IPS-18a (cell line): Measurements from ENCODE around the gene SLC24A1.

Source experiments
- H3K27ac ChIP-seq: one replicate; pipeline ENCODE4 v1.5.1; 2013; ENCODE audit warnings: low read length
- H3K27me3 ChIP-seq: one replicate; pipeline ENCODE4 v1.6.1; 2013; ENCODE audit warnings: mild to moderate bottlenecking, low read length; ENCODE audit not compliant: control insufficient read depth, insufficient read depth
- H3K36me3 ChIP-seq: one replicate; pipeline ENCODE4 v1.6.1; 2013; ENCODE audit warnings: low read depth, low read length; ENCODE audit not compliant: control insufficient read depth
- H3K4me1 ChIP-seq: one replicate; pipeline ENCODE4 v1.6.1; 2013; ENCODE audit warnings: low read depth, low read length; ENCODE audit not compliant: control insufficient read depth
- H3K4me3 ChIP-seq: one replicate; pipeline ENCODE4 v1.5.1; 2013; ENCODE audit warnings: low read length
- H3K9ac ChIP-seq: one replicate; pipeline ENCODE4 v1.6.1; 2013; ENCODE audit warnings: mild to moderate bottlenecking, low read length, moderate library complexity
- H3K9me3 ChIP-seq: one replicate; pipeline ENCODE4 v1.6.1; 2013; ENCODE audit warnings: low read depth, low read length; ENCODE audit not compliant: control insufficient read depth

Gene SLC24A1

GRCh38 chr15:65641768-65642475 lies 20.2 kb downstream of the SLC24A1 start:
- Histone ChIP-seq H3K9ac (no peak overlapping the region), H3K27ac (no peak overlapping the region), H3K4me3 (no peak overlapping the region), H3K27me3 (no peaks in the 10 kb centered on the region), H3K4me1 (peaks cover 3% of the 10 kb centered on the region), H3K36me3 (no peaks in the 10 kb centered on the region), H3K9me3 (no peaks in the 10 kb centered on the region)

GRCh38 chr15:65642594-65642993 lies 20.9 kb downstream of the SLC24A1 start:
- Histone ChIP-seq H3K9me3 (no peaks in the 10 kb centered on the region), H3K27me3 (no peaks in the 10 kb centered on the region), H3K4me3 (no peak overlapping the region), H3K36me3 (no peaks in the 10 kb centered on the region), H3K27ac (no peak overlapping the region), H3K9ac (no peak overlapping the region), H3K4me1 (peaks cover 3% of the 10 kb centered on the region)

- Histone ChIP-seq H3K4me1 (no peaks in the 10 kb centered on the region), H3K4me3 (no peak overlapping the region), H3K36me3 (no peaks in the 10 kb centered on the region), H3K9ac (no peak overlapping the region), H3K27me3 (no peaks in the 10 kb centered on the region), H3K27ac (no peak overlapping the region), H3K9me3 (no peaks in the 10 kb centered on the region)
Measured at GRCh38 chr15:65644282-65644681, 22.5 kb downstream of the SLC24A1 start.

GRCh38 chr15:65645392-65645791 lies 23.7 kb downstream of the SLC24A1 start:
- H3K36me3 ChIP-seq = no peaks in the 10 kb centered on the region
- no peaks in the 10 kb centered on the region for H3K9me3 ChIP-seq
- H3K27ac ChIP-seq = no peak overlapping the region
- H3K4me3 ChIP-seq = no peak overlapping the region
- H3K9ac ChIP-seq = no peak overlapping the region
- H3K27me3 ChIP-seq = no peaks in the 10 kb centered on the region
- no peaks in the 10 kb centered on the region for H3K4me1 ChIP-seq

- H3K27me3 ChIP-seq = no peaks in the 10 kb centered on the region
- no peaks in the 10 kb centered on the region for H3K4me1 ChIP-seq
- H3K36me3 ChIP-seq = no peaks in the 10 kb centered on the region
- H3K4me3 ChIP-seq = no peak overlapping the region
- no peaks in the 10 kb centered on the region for H3K9me3 ChIP-seq
- no peak overlapping the region for H3K9ac ChIP-seq
- H3K27ac ChIP-seq = no peak overlapping the region
Measured at GRCh38 chr15:65646486-65646885, 24.7 kb downstream of the SLC24A1 start.

GRCh38 chr15:65650312-65651041 lies 28.7 kb downstream of the SLC24A1 start:
- Histone ChIP-seq H3K4me1 (no peaks in the 10 kb centered on the region), H3K27ac (no peak overlapping the region), H3K4me3 (no peak overlapping the region), H3K27me3 (no peaks in the 10 kb centered on the region), H3K9me3 (no peaks in the 10 kb centered on the region), H3K9ac (no peak overlapping the region), H3K36me3 (no peaks in the 10 kb centered on the region)

GRCh38 chr15:65651042-65651322 lies 29.2 kb downstream of the SLC24A1 start:
- H3K4me3 ChIP-seq = no peak overlapping the region
- H3K27ac ChIP-seq = no peak overlapping the region
- no peaks in the 10 kb centered on the region for H3K4me1 ChIP-seq
- H3K27me3 ChIP-seq = no peaks in the 10 kb centered on the region
- no peaks in the 10 kb centered on the region for H3K36me3 ChIP-seq
- H3K9me3 ChIP-seq = no peaks in the 10 kb centered on the region
- H3K9ac ChIP-seq = no peak overlapping the region

GRCh38 chr15:65651831-65652749 lies 30.4 kb downstream of the SLC24A1 start:
- no peaks in the 10 kb centered on the region for H3K9me3 ChIP-seq
- H3K27ac ChIP-seq = no peak overlapping the region
- H3K36me3 ChIP-seq = no peaks in the 10 kb centered on the region

GRCh38 chr15:65653341-65653740 lies 31.6 kb downstream of the SLC24A1 start:
- Histone ChIP-seq H3K27ac (no peak overlapping the region), H3K9me3 (no peaks in the 10 kb centered on the region), H3K27me3 (no peaks in the 10 kb centered on the region), H3K4me3 (no peak overlapping the region), H3K9ac (no peak overlapping the region), H3K4me1 (no peaks in the 10 kb centered on the region), H3K36me3 (no peaks in the 10 kb centered on the region)

More at GRCh38 chr15:65651831-65652749, 30.4 kb downstream of the SLC24A1 start:
- Histone ChIP-seq H3K4me1 (no peaks in the 10 kb centered on the region), H3K4me3 (no peak overlapping the region), H3K9ac (no peak overlapping the region), H3K27me3 (no peaks in the 10 kb centered on the region)

- no peak overlapping the region for H3K27ac ChIP-seq
- H3K9ac ChIP-seq = no peak overlapping the region
- H3K36me3 ChIP-seq = no peaks in the 10 kb centered on the region
- H3K9me3 ChIP-seq = no peaks in the 10 kb centered on the region
- H3K4me1 ChIP-seq = no peaks in the 10 kb centered on the region
- H3K4me3 ChIP-seq = no peak overlapping the region
- H3K27me3 ChIP-seq = no peaks in the 10 kb centered on the region
Measured at GRCh38 chr15:65653801-65654521, 32.2 kb downstream of the SLC24A1 start.

- no peaks in the 10 kb centered on the region for H3K36me3 ChIP-seq
- no peak overlapping the region for H3K4me3 ChIP-seq
- no peaks in the 10 kb centered on the region for H3K9me3 ChIP-seq
- H3K27me3 ChIP-seq = no peaks in the 10 kb centered on the region
- no peak overlapping the region for H3K27ac ChIP-seq
- H3K4me1 ChIP-seq = no peaks in the 10 kb centered on the region
- H3K9ac ChIP-seq = no peak overlapping the region
Measured at GRCh38 chr15:65655026-65655425, 33.3 kb downstream of the SLC24A1 start.
